ENCODE data around the gene TYSND1.
"Not testable (repeated sequence)": the region's sequence is repeated elsewhere in the genome, so short reads cannot be mapped to it uniquely, and the experiment has no call there.

The TYSND1 gene

GRCh38 chr10:70109064-70109729, 37.3 kb downstream of the TYSND1 start:
- no peak for DNase-seq (ENCODE audit: low read depth)

- DNase-seq (ENCODE audit: low read depth): no peak
Observed at GRCh38 chr10:70106958-70107791, 39.3 kb downstream of the TYSND1 start.

- no peak for DNase-seq (ENCODE audit: low read depth)
Observed at GRCh38 chr10:70101668-70102067, 44.8 kb downstream of the TYSND1 start.

GRCh38 chr10:70101068-70101562, 45.4 kb downstream of the TYSND1 start:
- DNase-seq (ENCODE audit: low read depth): not testable (repeated sequence)

- no peak for DNase-seq (ENCODE audit: low read depth)
Observed at GRCh38 chr10:70098271-70098670, 48.2 kb downstream of the TYSND1 start.

- DNase-seq (ENCODE audit: low read depth): no peak
Observed at GRCh38 chr10:70097459-70097858, 49.0 kb downstream of the TYSND1 start.

GRCh38 chr10:70096705-70097420, 49.6 kb downstream of the TYSND1 start:
- no peak for DNase-seq (ENCODE audit: low read depth)

GRCh38 chr10:70096016-70096704, 50.3 kb downstream of the TYSND1 start:
- DNase-seq (ENCODE audit: low read depth): no peak

GRCh38 chr10:70094250-70094649, 52.2 kb downstream of the TYSND1 start:
- DNase-seq (ENCODE audit: low read depth): no peak

GRCh38 chr10:70093335-70093944, 53.1 kb downstream of the TYSND1 start:
- no peak for DNase-seq (ENCODE audit: low read depth)

GRCh38 chr10:70092389-70092718, 54.1 kb downstream of the TYSND1 start:
- DNase-seq (ENCODE audit: low read depth): no peak

GRCh38 chr10:70090951-70091350, 55.5 kb downstream of the TYSND1 start:
- DNase-seq (ENCODE audit: low read depth): no peak

GRCh38 chr10:70090013-70090412, 56.5 kb downstream of the TYSND1 start:
- DNase-seq (ENCODE audit: low read depth): no peak

- no peak for DNase-seq (ENCODE audit: low read depth)
Observed at GRCh38 chr10:70088308-70088698, 58.2 kb downstream of the TYSND1 start.

Data from GM04504 (cell line).